Measurements from ENCODE around the gene IL21R.

DNA sequence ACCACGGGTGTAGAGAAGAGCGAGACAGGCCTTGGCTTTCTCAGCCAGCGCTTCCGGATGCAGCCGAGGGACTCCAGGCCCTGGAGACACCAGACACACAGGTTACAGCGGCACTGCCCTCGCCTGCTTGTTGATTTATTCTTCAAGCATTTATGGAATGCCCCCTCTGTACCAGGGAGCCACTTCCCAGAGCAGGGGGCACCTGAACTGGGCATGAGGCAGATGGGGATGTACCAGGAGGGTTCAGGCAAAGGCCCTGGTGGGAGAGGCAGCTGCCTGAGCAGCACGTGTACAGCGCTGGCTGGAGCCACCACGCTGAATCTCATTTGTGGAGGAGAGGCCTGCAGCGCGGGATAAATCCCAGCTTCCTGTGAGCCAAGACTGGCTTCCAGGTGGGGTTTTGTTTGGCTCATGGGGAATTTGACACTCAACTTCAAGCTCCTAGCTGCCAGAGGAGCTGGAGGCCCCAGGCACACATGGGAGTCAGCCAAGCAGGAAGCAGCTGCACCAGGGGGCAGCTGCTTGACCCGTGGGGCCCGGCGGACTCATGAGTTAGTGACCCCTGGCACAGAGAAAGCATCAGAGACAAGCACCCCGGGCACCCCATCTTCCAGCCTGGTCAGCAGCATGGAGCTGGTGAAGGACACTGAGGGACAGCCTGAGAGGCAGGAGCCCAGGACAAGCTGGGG lies 59.7 kb downstream of the IL21R start:
- TF ChIP-seq, protein P1, sequence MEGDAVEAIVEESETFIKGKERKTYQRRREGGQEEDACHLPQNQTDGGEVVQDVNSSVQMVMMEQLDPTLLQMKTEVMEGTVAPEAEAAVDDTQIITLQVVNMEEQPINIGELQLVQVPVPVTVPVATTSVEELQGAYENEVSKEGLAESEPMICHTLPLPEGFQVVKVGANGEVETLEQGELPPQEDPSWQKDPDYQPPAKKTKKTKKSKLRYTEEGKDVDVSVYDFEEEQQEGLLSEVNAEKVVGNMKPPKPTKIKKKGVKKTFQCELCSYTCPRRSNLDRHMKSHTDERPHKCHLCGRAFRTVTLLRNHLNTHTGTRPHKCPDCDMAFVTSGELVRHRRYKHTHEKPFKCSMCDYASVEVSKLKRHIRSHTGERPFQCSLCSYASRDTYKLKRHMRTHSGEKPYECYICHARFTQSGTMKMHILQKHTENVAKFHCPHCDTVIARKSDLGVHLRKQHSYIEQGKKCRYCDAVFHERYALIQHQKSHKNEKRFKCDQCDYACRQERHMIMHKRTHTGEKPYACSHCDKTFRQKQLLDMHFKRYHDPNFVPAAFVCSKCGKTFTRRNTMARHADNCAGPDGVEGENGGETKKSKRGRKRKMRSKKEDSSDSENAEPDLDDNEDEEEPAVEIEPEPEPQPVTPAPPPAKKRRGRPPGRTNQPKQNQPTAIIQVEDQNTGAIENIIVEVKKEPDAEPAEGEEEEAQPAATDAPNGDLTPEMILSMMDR (tag by site-specific recombination; IDR thresholded peaks at IDR 0.05): no peak
- no peak for TF ChIP-seq ZFP37 (tag by site-specific recombination; IDR thresholded peaks at IDR 0.05)

Measured in HEK293 (cell line).